ENCODE results near the gene RGS17.
A peak's percentile ranks its signal among the peaks of the same experiment; 100 is the strongest.
"Not testable (repeated sequence)": the region's sequence is repeated elsewhere in the genome, so short reads cannot be mapped to it uniquely, and the experiment has no call there.

Gene RGS17, protein sequence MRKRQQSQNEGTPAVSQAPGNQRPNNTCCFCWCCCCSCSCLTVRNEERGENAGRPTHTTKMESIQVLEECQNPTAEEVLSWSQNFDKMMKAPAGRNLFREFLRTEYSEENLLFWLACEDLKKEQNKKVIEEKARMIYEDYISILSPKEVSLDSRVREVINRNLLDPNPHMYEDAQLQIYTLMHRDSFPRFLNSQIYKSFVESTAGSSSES

GRCh38 chr6:153131037-153131981, at the start of gene RGS17:
RGS17 (minus strand) TSS chr6:153131282; CDS start chr6:153044018, 87,264 bp downstream.
- peak; percentile 72 for DNase-seq (ENCODE audit: low read depth)

- DNase-seq (ENCODE audit: low read depth) = no peak
Measured at GRCh38 chr6:153172815-153173214, 41.7 kb upstream of the RGS17 start.

DNA sequence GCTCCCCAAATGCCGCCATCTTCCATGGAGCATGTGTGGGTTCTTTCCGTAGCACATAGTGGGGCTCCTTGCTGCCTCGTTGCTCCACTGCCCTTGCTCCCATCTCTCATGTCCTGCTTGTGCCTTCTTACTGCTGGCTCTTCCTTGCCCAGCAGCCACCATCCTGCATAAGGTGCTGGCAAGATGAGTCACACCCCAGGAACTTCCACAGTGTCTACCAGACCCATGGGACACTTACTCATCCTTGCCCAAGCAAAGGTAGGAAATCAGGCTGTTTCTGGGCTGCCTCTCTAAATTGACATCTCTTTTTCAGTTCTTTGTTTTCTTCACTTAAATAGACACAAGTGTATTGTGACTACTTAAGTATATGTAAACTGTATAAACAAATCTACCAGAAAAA, 39.4 kb upstream of the RGS17 start:
- DNase-seq (ENCODE audit: low read depth) = peak; percentile 56

- no peak for DNase-seq (ENCODE audit: low read depth)
Measured at GRCh38 chr6:153167907-153168306, 36.8 kb upstream of the RGS17 start.

DNA sequence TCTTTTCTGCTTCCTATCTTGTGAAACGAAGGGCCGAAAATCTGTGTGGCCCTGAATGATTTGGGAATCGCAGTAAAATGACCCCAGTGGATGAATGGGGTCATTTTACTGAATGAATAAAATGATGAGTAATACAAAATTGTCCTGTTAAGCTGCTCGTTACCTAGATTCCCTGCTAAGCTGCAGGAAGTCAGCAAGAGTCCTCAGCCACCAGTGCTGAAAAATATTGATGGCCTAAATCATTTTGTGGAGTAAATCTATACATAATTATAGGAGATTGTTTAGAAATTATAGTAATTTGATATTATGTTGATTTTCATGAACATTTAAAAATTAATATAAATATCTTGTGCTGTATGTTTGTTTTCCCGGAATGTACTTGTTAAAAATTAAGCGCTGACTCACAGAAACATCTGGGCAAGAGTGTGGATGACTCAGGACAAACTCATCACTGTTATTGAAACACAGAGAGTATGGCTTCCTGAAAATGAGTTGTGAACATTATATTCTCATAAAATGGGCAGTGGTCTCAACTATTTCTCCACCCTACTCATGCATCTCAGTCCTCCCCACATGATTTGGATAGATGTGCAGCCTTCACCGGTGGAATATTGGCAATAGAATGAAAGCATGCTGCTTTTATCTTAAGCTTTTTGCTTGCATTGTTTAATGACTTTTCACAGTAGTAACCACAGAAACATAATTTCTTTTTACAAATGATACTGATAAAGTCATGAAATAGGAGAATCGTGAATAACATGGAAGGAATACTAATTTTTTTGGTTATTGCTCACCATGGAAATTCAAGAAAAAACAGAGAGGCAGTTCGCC, 36.2 kb upstream of the RGS17 start:
- peak; percentile 91 for DNase-seq (ENCODE audit: low read depth)

GRCh38 chr6:153162646-153163045, 31.6 kb upstream of the RGS17 start:
- peak; percentile 53 for DNase-seq (ENCODE audit: low read depth)

DNA sequence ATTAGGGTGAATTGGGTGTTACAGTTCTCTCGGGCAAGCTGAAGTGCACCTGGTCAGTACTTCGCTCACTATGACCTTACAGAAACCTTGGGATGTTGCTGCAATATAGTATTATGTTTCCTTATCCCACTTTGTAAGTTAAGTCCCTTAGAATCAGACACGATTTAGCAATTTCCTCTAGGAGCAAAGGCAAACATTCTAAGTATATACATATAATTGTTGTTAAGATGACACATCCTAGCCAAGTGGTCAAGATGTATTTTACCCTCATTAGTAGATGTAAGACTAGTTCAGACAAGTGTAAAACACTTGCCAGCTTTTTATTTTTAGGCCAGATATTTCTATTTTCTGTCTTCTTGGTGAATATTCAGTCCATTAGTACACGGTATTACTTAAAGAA, 31.1 kb upstream of the RGS17 start:
- peak; percentile 72 for DNase-seq (ENCODE audit: low read depth)

DNA sequence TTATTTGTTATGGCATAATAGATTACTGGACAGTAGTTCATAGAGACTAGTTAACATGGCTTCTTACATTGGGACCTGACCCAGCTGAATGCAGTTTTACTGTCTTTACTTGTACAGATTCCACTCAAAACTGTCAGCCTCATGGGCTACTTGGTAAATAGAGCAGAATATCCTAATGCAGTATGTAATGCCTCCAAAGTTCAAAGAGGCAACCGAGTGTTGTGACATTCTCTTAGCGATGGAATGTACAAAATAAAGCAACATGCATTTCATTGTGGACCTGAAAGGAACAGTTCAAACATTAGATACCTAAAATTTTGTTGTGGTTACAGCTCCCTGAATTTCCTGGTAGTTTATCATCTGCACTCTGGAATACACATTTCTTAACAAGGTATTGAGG, 29.1 kb upstream of the RGS17 start:
- peak; percentile 84 for DNase-seq (ENCODE audit: low read depth)

- no peak for DNase-seq (ENCODE audit: low read depth)
Measured at GRCh38 chr6:153150752-153151440, 19.8 kb upstream of the RGS17 start.

DNA sequence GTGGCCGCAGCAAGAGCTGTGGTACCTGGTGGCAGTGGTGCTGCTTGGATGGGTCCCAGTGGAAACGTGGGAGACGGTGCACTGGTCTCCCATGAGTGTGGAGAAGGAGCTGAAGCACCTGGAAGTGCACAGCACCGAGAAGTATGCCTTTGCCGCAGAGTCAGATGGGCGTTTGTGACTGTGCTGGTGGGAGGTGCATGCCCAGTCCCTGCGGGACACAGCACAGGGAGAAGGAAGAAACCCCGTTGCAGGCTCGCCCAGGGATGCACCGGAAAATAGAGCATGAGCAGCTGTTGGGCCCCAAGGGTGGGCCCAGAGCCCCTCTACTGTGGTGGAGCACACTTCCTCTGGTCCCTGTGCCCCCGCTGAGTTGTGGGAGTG, 19.3 kb upstream of the RGS17 start:
- no peak for DNase-seq (ENCODE audit: low read depth)

DNA sequence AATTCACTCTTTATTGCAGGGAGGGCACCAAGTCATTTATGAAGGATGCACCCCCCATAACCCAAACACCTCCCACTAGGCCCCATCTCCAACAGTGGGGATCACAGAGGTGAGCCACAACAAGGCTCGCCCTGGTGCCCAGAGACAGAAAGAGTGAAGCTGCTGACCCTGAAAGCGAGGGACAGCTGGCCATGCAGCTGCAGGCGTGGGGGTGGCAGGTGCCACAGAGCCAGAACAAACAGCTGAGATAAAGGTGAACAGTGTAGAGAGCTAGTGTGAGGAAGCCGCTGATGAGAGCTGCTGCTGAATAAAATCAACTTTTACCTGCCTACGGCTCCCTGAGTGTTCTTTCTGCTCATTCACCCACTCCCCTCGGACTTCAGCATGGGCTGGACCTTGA, 18.8 kb upstream of the RGS17 start:
- DNase-seq (ENCODE audit: low read depth) = no peak

DNA sequence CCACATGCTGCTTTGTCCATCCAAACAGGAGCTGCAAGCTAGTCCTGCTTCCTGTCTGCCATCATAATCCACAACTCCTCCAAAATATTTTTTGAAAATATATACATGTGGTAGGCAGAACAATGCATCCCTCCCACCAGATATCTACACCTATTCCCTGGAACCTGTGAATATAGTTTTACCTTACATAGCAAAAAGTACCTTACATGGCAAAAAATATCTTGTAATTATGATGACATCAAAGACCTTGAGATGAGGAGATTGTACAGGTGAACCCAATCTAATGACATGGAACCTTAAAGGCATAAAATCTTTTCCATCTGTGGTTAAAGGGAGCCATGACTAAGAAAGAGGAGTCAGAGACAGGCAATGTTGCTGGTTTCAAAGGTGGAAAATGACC, 15.3 kb upstream of the RGS17 start:
- DNase-seq (ENCODE audit: low read depth) = no peak

DNA sequence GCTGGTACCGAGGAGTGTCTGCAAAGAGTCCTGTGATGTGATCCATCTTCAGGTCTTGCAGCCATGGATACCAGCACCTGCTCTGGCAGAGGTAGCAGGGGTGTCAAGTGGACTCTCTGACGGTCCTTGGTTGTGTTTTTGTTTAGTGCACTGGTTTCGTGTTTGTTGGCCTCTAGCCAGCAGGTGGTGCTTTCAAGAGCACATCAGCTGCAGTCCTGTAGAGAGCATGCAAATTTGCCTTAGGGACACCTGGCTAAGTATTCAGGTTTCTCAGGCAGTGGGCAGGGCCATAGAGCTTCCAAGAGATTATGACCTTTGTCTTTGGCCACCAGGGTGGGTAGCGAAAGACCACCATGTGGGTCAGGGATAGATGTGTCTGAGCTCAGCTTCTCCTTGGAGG, 14.5 kb upstream of the RGS17 start:
- DNase-seq (ENCODE audit: low read depth) = no peak

GRCh38 chr6:153143200-153143599, 12.1 kb upstream of the RGS17 start:
- DNase-seq (ENCODE audit: low read depth) = no peak

GRCh38 chr6:153140299-153140698, 9.2 kb upstream of the RGS17 start:
- no peak for DNase-seq (ENCODE audit: low read depth)

GRCh38 chr6:153138930-153139329, 7.8 kb upstream of the RGS17 start:
- no peak for DNase-seq (ENCODE audit: low read depth)

- DNase-seq (ENCODE audit: low read depth) = no peak
Measured at GRCh38 chr6:153135681-153136080, 4.6 kb upstream of the RGS17 start.

DNA sequence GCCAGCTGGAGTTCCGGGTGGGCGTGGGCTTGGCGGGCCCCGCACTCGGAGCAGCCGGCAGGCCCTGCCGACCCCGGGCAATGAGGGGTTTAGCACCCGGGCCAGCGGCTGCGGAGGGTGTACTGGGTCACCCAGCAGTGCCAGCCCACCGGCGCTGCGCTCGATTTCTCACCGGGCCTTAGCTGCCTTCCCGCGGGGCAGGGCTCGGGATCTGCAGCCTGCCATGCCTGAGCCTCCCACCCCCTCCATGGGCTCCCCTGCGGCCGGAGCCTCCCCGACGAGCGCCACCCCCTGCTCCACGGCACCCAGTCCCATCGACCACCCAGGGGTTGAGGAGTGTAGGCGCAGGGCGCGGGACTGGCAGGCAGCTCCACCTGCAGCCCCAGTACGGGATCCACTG, 2.6 kb upstream of the RGS17 start:
- DNase-seq (ENCODE audit: low read depth) = not testable (repeated sequence)

- DNase-seq (ENCODE audit: low read depth) = peak; percentile 14
Measured at GRCh38 chr6:153130515-153131036, 506 bp downstream of the RGS17 start.

DNA sequence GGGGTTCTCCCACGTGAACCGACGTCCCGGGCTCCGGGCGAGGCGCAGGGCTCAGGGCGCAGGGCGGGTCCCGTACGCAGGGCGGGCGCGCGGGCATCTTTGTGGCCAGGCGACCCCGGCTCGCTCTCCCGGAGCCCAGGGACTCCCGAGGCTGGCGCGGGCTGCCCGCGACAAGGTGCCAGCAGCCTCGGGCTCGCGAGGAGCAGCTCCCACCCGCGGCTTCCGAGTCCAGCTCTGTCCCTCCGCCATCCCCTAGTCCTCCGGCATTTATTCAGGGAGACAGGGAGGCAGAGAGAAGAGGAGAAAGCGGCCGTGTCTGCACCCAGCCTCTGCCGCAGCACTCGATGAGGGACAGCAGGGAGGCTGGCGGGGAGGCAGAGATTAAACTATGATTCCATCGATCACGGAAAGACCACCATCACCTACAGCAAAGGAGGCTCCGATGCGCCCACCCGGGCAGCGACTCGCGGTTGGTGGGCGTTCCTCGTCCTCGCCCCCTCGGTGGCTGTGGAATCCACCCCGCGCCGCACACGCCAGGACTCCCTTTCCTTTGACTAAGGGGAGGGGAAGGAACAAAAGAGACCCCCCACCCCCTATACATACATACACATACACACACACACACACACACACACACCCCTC, 1.1 kb downstream of the RGS17 start:
- peak; percentile 31 for DNase-seq (ENCODE audit: low read depth)

- DNase-seq (ENCODE audit: low read depth) = no peak
Measured at GRCh38 chr6:153126218-153126617, 4.9 kb downstream of the RGS17 start.
